Muscle layer of colon (tissue), 2 donors: ENCODE data around the gene CD55.
A peak's percentile ranks its signal among the peaks of the same experiment; 100 is the strongest.

Experiments used
- H3K27ac ChIP-seq: one replicate; pipeline ENCODE4 v1.7.0; 2013; ENCODE audit warnings: low read depth, mild to moderate bottlenecking, low read length, moderate library complexity
- H3K27me3 ChIP-seq, 2 donors: one replicate each; pipeline ENCODE4 v1.7.0; 2013; ENCODE audit warnings: low read length in 2 of 2, mild to moderate bottlenecking in 2 of 2; ENCODE audit not compliant: insufficient read depth in 2 of 2, control insufficient read depth in 1 of 2
- H3K36me3 ChIP-seq: one replicate; pipeline ENCODE4 v1.7.0; 2013; ENCODE audit warnings: mild to moderate bottlenecking, low read length; ENCODE audit not compliant: insufficient read depth
- H3K4me1 ChIP-seq: one replicate; pipeline ENCODE4 v1.7.0; 2013; ENCODE audit warnings: mild to moderate bottlenecking, low read length; ENCODE audit not compliant: insufficient read depth
- H3K4me3 ChIP-seq, 2 donors: one replicate each; pipeline ENCODE4 v1.7.0; 2013; ENCODE audit warnings: low read length in 2 of 2, low read depth in 1 of 2, mild to moderate bottlenecking in 1 of 2, moderate library complexity in 1 of 2
- H3K9ac ChIP-seq: one replicate; pipeline ENCODE4 v1.7.0; 2013; ENCODE audit warnings: low read length
- H3K9me3 ChIP-seq: one replicate; pipeline ENCODE4 v1.7.0; 2013; ENCODE audit warnings: mild to moderate bottlenecking, low read length
- donor health status: abdominal sarcoma.
- donor health status: Adenocarcinoma of cecum.

Gene CD55

GRCh38 chr1:207321079-207321789 lies at the start of gene CD55:
Gene CD55 (plus strand): TSS chr1:207321678. CDS start chr1:207321766, 88 bp downstream.
- peaks cover 23% of the 10 kb centered on the region for H3K4me1 ChIP-seq
- no peaks in the 10 kb centered on the region for H3K9me3 ChIP-seq

GRCh38 chr1:207274882-207275281 lies 46.6 kb upstream of the CD55 start:
- Histone ChIP-seq H3K4me3 (no peak overlapping the region), H3K9me3 (no peaks in the 10 kb centered on the region), H3K9ac (no peak overlapping the region), H3K27ac (no peak overlapping the region), H3K4me1 (no peaks in the 10 kb centered on the region), H3K27me3 (no peaks in the 10 kb centered on the region), H3K36me3 (no peaks in the 10 kb centered on the region)

More at GRCh38 chr1:207321079-207321789, at the start of gene CD55:
- no peaks in the 10 kb centered on the region for H3K27me3 ChIP-seq
- peak within 1 kb of the TSS; percentile 91 for H3K27ac ChIP-seq
- peak within 1 kb of the TSS; percentile 87 for H3K9ac ChIP-seq
- peaks cover 18% of the 10 kb centered on the region for H3K36me3 ChIP-seq
- H3K4me3 ChIP-seq, result peak within 1 kb of the TSS; percentile 72 to 91

- Histone ChIP-seq H3K9ac (no peak overlapping the region), H3K4me1 (no peaks in the 10 kb centered on the region), H3K9me3 (no peaks in the 10 kb centered on the region), H3K27ac (no peak overlapping the region), H3K27me3 (no peaks in the 10 kb centered on the region), H3K4me3 (no peak overlapping the region), H3K36me3 (no peaks in the 10 kb centered on the region)
Observed at GRCh38 chr1:207276465-207276864, 45.0 kb upstream of the CD55 start.

- Histone ChIP-seq H3K27ac (no peak overlapping the region), H3K9ac (no peak overlapping the region), H3K4me3 (no peak overlapping the region), H3K27me3 (no peaks in the 10 kb centered on the region), H3K9me3 (no peaks in the 10 kb centered on the region), H3K36me3 (no peaks in the 10 kb centered on the region), H3K4me1 (no peaks in the 10 kb centered on the region)
Observed at GRCh38 chr1:207277241-207277640, 44.2 kb upstream of the CD55 start.

GRCh38 chr1:207279652-207280051 lies 41.8 kb upstream of the CD55 start:
- no peaks in the 10 kb centered on the region for H3K4me1 ChIP-seq
- no peaks in the 10 kb centered on the region for H3K27me3 ChIP-seq
- H3K9me3 ChIP-seq, result no peaks in the 10 kb centered on the region
- H3K36me3 ChIP-seq, result no peaks in the 10 kb centered on the region
- no peak overlapping the region for H3K27ac ChIP-seq
- H3K4me3 ChIP-seq, result no peak overlapping the region
- no peak overlapping the region for H3K9ac ChIP-seq

- Histone ChIP-seq H3K27me3 (no peaks in the 10 kb centered on the region), H3K4me3 (no peak overlapping the region), H3K9me3 (no peaks in the 10 kb centered on the region), H3K27ac (no peak overlapping the region), H3K9ac (no peak overlapping the region), H3K4me1 (no peaks in the 10 kb centered on the region), H3K36me3 (no peaks in the 10 kb centered on the region)
Observed at GRCh38 chr1:207280706-207281105, 40.8 kb upstream of the CD55 start.

GRCh38 chr1:207282058-207282457 lies 39.4 kb upstream of the CD55 start:
- peaks cover 7% of the 10 kb centered on the region for H3K4me1 ChIP-seq

GRCh38 chr1:207282496-207283380 lies 38.7 kb upstream of the CD55 start:
- H3K9ac ChIP-seq, result no peak overlapping the region
- H3K4me3 ChIP-seq, result no peak overlapping the region
- H3K9me3 ChIP-seq, result no peaks in the 10 kb centered on the region
- H3K27me3 ChIP-seq, result no peaks in the 10 kb centered on the region
- H3K27ac ChIP-seq, result no peak overlapping the region
- no peaks in the 10 kb centered on the region for H3K36me3 ChIP-seq
- peaks cover 14% of the 10 kb centered on the region for H3K4me1 ChIP-seq

More at GRCh38 chr1:207282058-207282457, 39.4 kb upstream of the CD55 start:
- Histone ChIP-seq H3K4me3 (no peak overlapping the region), H3K9me3 (no peaks in the 10 kb centered on the region), H3K27ac (no peak overlapping the region), H3K27me3 (no peaks in the 10 kb centered on the region), H3K9ac (no peak overlapping the region), H3K36me3 (no peaks in the 10 kb centered on the region)

GRCh38 chr1:207283421-207283820 lies 38.1 kb upstream of the CD55 start:
- no peak overlapping the region for H3K27ac ChIP-seq
- no peaks in the 10 kb centered on the region for H3K36me3 ChIP-seq
- H3K27me3 ChIP-seq, result no peaks in the 10 kb centered on the region
- H3K9ac ChIP-seq, result no peak overlapping the region
- peaks cover 20% of the 10 kb centered on the region for H3K4me1 ChIP-seq
- no peak overlapping the region for H3K4me3 ChIP-seq
- no peaks in the 10 kb centered on the region for H3K9me3 ChIP-seq

GRCh38 chr1:207284209-207284897 lies 37.1 kb upstream of the CD55 start:
- Histone ChIP-seq H3K9me3 (no peaks in the 10 kb centered on the region), H3K4me3 (no peak overlapping the region), H3K27ac (no peak overlapping the region), H3K4me1 (peaks cover 20% of the 10 kb centered on the region), H3K27me3 (no peaks in the 10 kb centered on the region), H3K9ac (no peak overlapping the region), H3K36me3 (no peaks in the 10 kb centered on the region)

GRCh38 chr1:207286786-207287468 lies 34.6 kb upstream of the CD55 start:
- peak overlapping the region; percentile 11 for H3K9ac ChIP-seq
- peak overlapping the region; percentile 25 for H3K27ac ChIP-seq
- peaks cover 20% of the 10 kb centered on the region for H3K4me1 ChIP-seq
- no peaks in the 10 kb centered on the region for H3K36me3 ChIP-seq
- H3K9me3 ChIP-seq, result no peaks in the 10 kb centered on the region
- no peaks in the 10 kb centered on the region for H3K27me3 ChIP-seq
- H3K4me3 ChIP-seq, result no peak overlapping the region
